ENCODE data around the gene CUTC. TPM values are rescaled to one million over a fixed set of nuclear protein-coding genes. Genes with fewer than 3 reads are reported as not detected.
A peak's percentile ranks its signal among the peaks of the same experiment; 100 is the strongest.

The CUTC gene
- total and polyA plus RNA-seq, 2 donors (not counting 3 experiments of a cell fraction or from before 2014, with no cell fraction given), result 20.4 to 23.1 TPM

- dilution Hi-C loops (cut with MboI; ENCODE audit: extremely low pct_ligation_motif_present, low sequenced_read_pairs), result no loop called here
- Histone ChIP-seq H3K9me3 (replicated peaks; ENCODE audit: control insufficient read depth, insufficient read depth, low read length) (no peaks in the 10 kb centered on the region), H3K9ac (replicated peaks; ENCODE audit: extremely low read depth, insufficient read depth, low read length) (no peak within 1 kb of the TSS), H3K27ac (ENCODE audit: insufficient read depth, low read depth, low read length) (peak within 1 kb of the TSS; percentile 57), H3K36me3 (ENCODE audit: control insufficient read depth in 2 of 2, extremely low read depth in 1 of 2, insufficient read depth in 2 of 2, low read length in 2 of 2) (no peaks in the 10 kb centered on the region), H4K20me1 (replicated peaks; ENCODE audit: control insufficient read depth, extremely low read depth, insufficient read depth, low read length) (no peaks in the 10 kb centered on the region), H2AFZ (ENCODE audit: low read depth, low read length) (peak within 1 kb of the TSS; percentile 2), H3K27me3 (ENCODE audit: control insufficient read depth in 2 of 2, insufficient read depth in 2 of 2, low read length in 2 of 2) (no peaks in the 10 kb centered on the region), H3K4me3 (replicated peaks in 1 of 3; ENCODE audit: insufficient read depth in 1 of 3, low read depth in 1 of 3, low read length in 3 of 3) (no peak within 1 kb of the TSS), H3K79me2 (ENCODE audit: control insufficient read depth, insufficient read depth, low read length) (no peaks in the 10 kb centered on the region), H3K9me1 (replicated peaks; ENCODE audit: control insufficient read depth, extremely low read depth, insufficient read depth, low read length) (no peaks in the 10 kb centered on the region), H3K4me1 (ENCODE audit: control insufficient read depth, extremely low read depth, insufficient read depth, low read length) (peaks cover 58% of the 10 kb centered on the region), H3K4me2 (ENCODE audit: insufficient read depth, low read length) (peak within 1 kb of the TSS; percentile 34)
- POLR2A ChIA-PET, result interaction anchor here (1.2 to 1.4 kb wide), 2 partner anchors 50 to 51 kb away, joined by 3 read pairs; partner anchors contain the start of genes COX15 and CUTC
- intact Hi-C loops (cut with micrococcal nuclease), result loop anchor here (5.0 kb wide), 1 partner anchor 225 kb away; the partner anchor contains the start of gene DNMBP
- FAIRE-seq, result no peak
- BruUV-seq (replicated peaks), result no TSS peak
- DNase-seq (ENCODE audit: low read depth, low spot score), result no peak
- no peak for TF ChIP-seq POLR2AphosphoS5 (IDR thresholded peaks at IDR 0.05; ENCODE audit: insufficient read depth, low read depth, low read length)
- no peak for TF ChIP-seq CTCF (IDR thresholded peaks at IDR 0.05; ENCODE audit: extremely low read depth in 1 of 2, insufficient read depth in 1 of 2, low read depth in 1 of 2, low read length in 2 of 2)
- TF ChIP-seq POLR2A (IDR thresholded peaks at IDR 0.05; ENCODE audit: low read depth, low read length), result no peak
- TF ChIP-seq EZH2 (IDR thresholded peaks at IDR 0.05; ENCODE audit: borderline replicate concordance, low read depth, low read length, severe bottlenecking), result no peak
- TF ChIP-seq MYC (IDR thresholded peaks at IDR 0.05; ENCODE audit: low read depth, low read length), result no peak
- no peak for TF ChIP-seq GATA2 (IDR thresholded peaks at IDR 0.05; ENCODE audit: insufficient read depth, insufficient read length, low read depth, low read length)
- TF ChIP-seq, protein P1, sequence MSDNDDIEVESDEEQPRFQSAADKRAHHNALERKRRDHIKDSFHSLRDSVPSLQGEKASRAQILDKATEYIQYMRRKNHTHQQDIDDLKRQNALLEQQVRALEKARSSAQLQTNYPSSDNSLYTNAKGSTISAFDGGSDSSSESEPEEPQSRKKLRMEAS (IDR thresholded peaks at IDR 0.05; ENCODE audit: insufficient read depth, insufficient read length), result no peak
- no peak for TF ChIP-seq FOS (IDR thresholded peaks at IDR 0.05; ENCODE audit: borderline replicate concordance, insufficient read depth, low read length)
- TF ChIP-seq JUN (IDR thresholded peaks at IDR 0.05; ENCODE audit: borderline replicate concordance, insufficient read depth, insufficient read length, low read depth), result no peak
- CTCF ChIA-PET, result interaction anchor here (0.7 to 1.3 kb wide), 3 partner anchors 11 to 63 kb away, joined by 3 to 7 read pairs (median 3); no protein-coding TSS in a partner anchor
Measured at GRCh38 chr10:99782447-99783286, 50.6 kb downstream of the CUTC start, which contains the start of gene ABCC2. Gene ABCC2, plus strand, starts transcription at chr10:99782640. Its CDS starts 205 bp downstream, at chr10:99782845.
